ENCODE measurements around the gene GJE1. TPM values are rescaled to one million over a fixed set of nuclear protein-coding genes. Genes with fewer than 3 reads are reported as not detected.

Gene GJE1
- total and polyA plus RNA-seq, 10 of the 15 experiments (the other 5 are each of a cell fraction or from before 2014, with no cell fraction given): not detected

- no peaks in the 10 kb centered on the region for H4K20me1 ChIP-seq (ENCODE audit: control insufficient read depth, insufficient read depth)
- RAD21 ChIA-PET (ENCODE audit: unreplicated experiment): no interaction called here
- H3K4me2 ChIP-seq (ENCODE audit: control insufficient read depth, insufficient read depth): no peak overlapping the region
- H3K4me1 ChIP-seq (ENCODE audit: control insufficient read depth, insufficient read depth, low read length): no peaks in the 10 kb centered on the region
- H3K27me3 ChIP-seq (replicated peaks in 1 of 2; ENCODE audit: control insufficient read depth in 2 of 2, insufficient read depth in 2 of 2, low read length in 1 of 2): no peaks in the 10 kb centered on the region
- no TSS peak for BruUV-seq (replicated peaks)
- no peak overlapping the region for H2AFZ ChIP-seq (ENCODE audit: control insufficient read depth, low read depth, low read length)
- peaks cover 2 to 4% of the 10 kb centered on the region in 2 experiments for H3K36me3 ChIP-seq (ENCODE audit: control insufficient read depth in 2 of 2, insufficient read depth in 2 of 2, low read length in 1 of 2)
- 96% methylated on average over 3 of the region's 3 CpGs for WGBS (ENCODE audit: insufficient coverage, insufficient replicate concordance, low lambda C conversion rate, missing lambda C conversion rate)
- H3K27ac ChIP-seq (ENCODE audit: control insufficient read depth, insufficient read depth): no peak overlapping the region
- TF ChIP-seq EZH2 (IDR thresholded peaks at IDR 0.05; ENCODE audit: borderline replicate concordance, control insufficient read depth, low read depth, low read length) (no peak), TCF3 (IDR thresholded peaks at IDR 0.05; ENCODE audit: borderline replicate concordance, insufficient read depth, low read depth, low read length) (no peak), ZNF274 (IDR thresholded peaks at IDR 0.05; ENCODE audit: insufficient read depth, insufficient read length) (no peak), MXI1 (IDR thresholded peaks at IDR 0.05; ENCODE audit: low read depth, low read length) (no peak)
- CTCF ChIA-PET: interaction anchor here (1.0 to 1.6 kb wide), 3 partner anchors 10 to 35 kb away, joined by 3 to 5 read pairs (median 4); no protein-coding TSS in a partner anchor
- peaks cover 15% of the 10 kb centered on the region for H3K79me2 ChIP-seq (ENCODE audit: control insufficient read depth, insufficient read depth, low read length)
- H3K9me3 ChIP-seq (replicated peaks; ENCODE audit: control insufficient read depth, insufficient read depth, low read length): no peaks in the 10 kb centered on the region
- no peak overlapping the region for H3K4me3 ChIP-seq
- intact Hi-C loops (cut with micrococcal nuclease; ENCODE audit: unreplicated experiment): no loop called here
- in situ Hi-C loops (cut with MboI): no loop called here
- ATAC-seq (no peak), DNase-seq (ENCODE audit: low read depth, low spot score) (no peak), FAIRE-seq (no peak)
- SMC1A ChIA-PET (ENCODE audit: uncharacterized antibody, unreplicated experiment): interaction anchor here (0.9 kb wide), 1 partner anchor 308 kb away, joined by 3 read pairs; no protein-coding TSS in a partner anchor
- POLR2A ChIA-PET: no interaction called here
- no peak overlapping the region for H3K9ac ChIP-seq (ENCODE audit: control insufficient read depth, insufficient read depth, low read length)
Measured at GRCh38 chr6:142167071-142167470, 34.3 kb downstream of the GJE1 start.

GRCh38 chr6:142167486-142167885 is 34.8 kb downstream of the GJE1 start:
- ChIA-PET SMC1A (ENCODE audit: uncharacterized antibody, unreplicated experiment) (interaction anchor here (0.9 kb wide), 1 partner anchor 308 kb away, joined by 3 read pairs; no protein-coding TSS in a partner anchor), CTCF (interaction anchor here (0.7 to 1.6 kb wide), 4 partner anchors 10 to 34 kb away, joined by 3 to 5 read pairs (median 4); no protein-coding TSS in a partner anchor), RAD21 (ENCODE audit: unreplicated experiment) (no interaction called here), POLR2A (no interaction called here)
- no peak for ATAC-seq
- Histone ChIP-seq H3K36me3 (ENCODE audit: control insufficient read depth in 2 of 2, insufficient read depth in 2 of 2, low read length in 1 of 2) (peaks cover 2 to 4% of the 10 kb centered on the region in 2 experiments), H3K79me2 (ENCODE audit: control insufficient read depth, insufficient read depth, low read length) (peaks cover 12% of the 10 kb centered on the region), H3K4me3 (no peak overlapping the region), H3K27ac (ENCODE audit: control insufficient read depth, insufficient read depth) (no peak overlapping the region), H2AFZ (ENCODE audit: control insufficient read depth, low read depth, low read length) (no peak overlapping the region), H3K4me1 (ENCODE audit: control insufficient read depth, insufficient read depth, low read length) (no peaks in the 10 kb centered on the region), H3K9ac (ENCODE audit: control insufficient read depth, insufficient read depth, low read length) (no peak overlapping the region), H3K27me3 (replicated peaks in 1 of 2; ENCODE audit: control insufficient read depth in 2 of 2, insufficient read depth in 2 of 2, low read length in 1 of 2) (no peaks in the 10 kb centered on the region), H3K4me2 (ENCODE audit: control insufficient read depth, insufficient read depth) (no peak overlapping the region), H4K20me1 (ENCODE audit: control insufficient read depth, insufficient read depth) (no peaks in the 10 kb centered on the region), H3K9me3 (replicated peaks; ENCODE audit: control insufficient read depth, insufficient read depth, low read length) (no peaks in the 10 kb centered on the region)
- no TSS peak for BruUV-seq (replicated peaks)
- DNase-seq (ENCODE audit: low read depth, low spot score): no peak
- intact Hi-C loops (cut with micrococcal nuclease; ENCODE audit: unreplicated experiment): no loop called here
- in situ Hi-C loops (cut with MboI): no loop called here
- 90% methylated on average over 2 of the region's 2 CpGs for WGBS (ENCODE audit: insufficient coverage, insufficient replicate concordance, low lambda C conversion rate, missing lambda C conversion rate)
- FAIRE-seq: no peak
- TF ChIP-seq TCF7 (IDR thresholded peaks at IDR 0.05; ENCODE audit: borderline replicate concordance): no peak
